Measurements from ENCODE around the gene ESYT1. TPM values are rescaled to one million over a fixed set of nuclear protein-coding genes. Genes with fewer than 3 reads are reported as not detected.

Gene ESYT1
- total and polyA plus RNA-seq, 2 experiments from 2014 or later, result 108 to 216 TPM

DNA sequence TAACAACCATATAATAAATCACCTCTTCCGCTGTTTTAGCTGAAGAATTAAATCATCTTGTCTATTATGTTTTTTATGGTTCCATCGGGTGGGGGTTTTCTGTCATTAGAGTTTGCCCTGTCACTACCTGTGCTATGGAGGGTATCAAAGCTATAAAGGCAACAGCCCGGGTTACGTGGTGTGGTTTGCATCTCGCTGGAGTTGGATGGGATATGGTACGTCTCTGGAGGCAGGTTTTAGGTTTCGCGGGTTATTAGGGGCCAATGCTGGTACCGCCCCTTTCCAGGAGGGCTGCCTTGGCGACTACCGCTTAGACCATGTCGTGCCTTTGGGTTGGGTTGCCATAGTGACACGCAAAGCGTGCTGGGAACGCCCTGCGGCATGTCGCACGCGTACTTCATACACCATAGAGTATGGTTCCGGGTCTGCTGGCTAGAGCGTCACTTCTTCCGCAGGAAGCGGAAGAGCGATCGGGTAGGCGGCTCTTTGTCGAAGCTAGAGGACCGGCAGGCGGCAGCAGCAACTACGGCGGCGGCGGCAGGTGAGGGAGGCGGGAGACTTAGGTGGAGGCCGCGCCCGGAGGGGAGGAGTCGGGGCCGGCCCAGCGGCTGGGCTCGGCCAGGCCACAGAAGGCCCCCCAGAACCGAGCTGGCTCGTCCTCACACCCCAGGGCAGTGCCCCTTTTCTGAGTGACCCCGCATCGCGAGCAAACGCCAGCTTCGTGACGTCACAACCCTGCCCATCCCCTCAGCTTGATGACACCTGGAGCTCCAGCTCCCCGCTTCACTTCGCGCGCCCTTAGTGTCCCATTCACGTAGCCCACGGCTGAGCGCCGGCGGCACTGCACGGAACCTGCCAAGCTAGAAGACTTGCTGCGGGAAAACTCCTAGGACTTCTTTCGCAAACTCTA is 10.0 kb upstream of the ESYT1 start, which contains the start of gene ZC3H10:
Gene ZC3H10 (plus strand): TSS at position 489 of the 910 bp plus-strand sequence. CDS start 2,297 bp downstream, outside the sequence.
- H4K20me1 ChIP-seq (ENCODE audit: insufficient read depth), result no peaks in the 10 kb centered on the region
- H3K9me2 ChIP-seq (ENCODE audit: insufficient read depth), result no peaks in the 10 kb centered on the region
- peak within 1 kb of the TSS; percentile 86 for H3K4me2 ChIP-seq (ENCODE audit: unreplicated experiment)
- 0 to 1% methylated on average over 57 to 61 of the region's 61 CpGs for WGBS, 2 experiments (ENCODE audit: low coverage in 1 of 2, low lambda C conversion rate in 2 of 2, missing lambda C conversion rate in 2 of 2)
- H3K9ac ChIP-seq, result peak within 1 kb of the TSS; percentile 99
- peaks cover 46% of the 10 kb centered on the region for H3F3A ChIP-seq (ENCODE audit: insufficient read depth)
- DNase-seq, result peak; percentile 100
- peaks cover 7% of the 10 kb centered on the region for H3K36me3 ChIP-seq (ENCODE audit: low read depth)
- H3K4me3 ChIP-seq, result peak within 1 kb of the TSS; percentile 98
- peaks cover 29% of the 10 kb centered on the region for H3K79me2 ChIP-seq (ENCODE audit: insufficient read depth)
- in situ Hi-C loops (cut with MboI), result no loop called here
- H3K4me1 ChIP-seq (ENCODE audit: insufficient read depth), result peaks cover 18% of the 10 kb centered on the region
- TF ChIP-seq EZH2phosphoT487 (IDR thresholded peaks at IDR 0.05; ENCODE audit: insufficient read depth, low read depth), result no peak
- TF ChIP-seq EZH2 (IDR thresholded peaks at IDR 0.05; ENCODE audit: insufficient read depth, poor library complexity, severe bottlenecking), result no peak
- H3K27ac ChIP-seq, result peak within 1 kb of the TSS; percentile 95
- H3K9me3 ChIP-seq (ENCODE audit: low read depth), result no peaks in the 10 kb centered on the region
- peak within 1 kb of the TSS; percentile 47 for H2AFZ ChIP-seq
- H3K27me3 ChIP-seq (replicated peaks; ENCODE audit: insufficient read depth), result no peaks in the 10 kb centered on the region

DNA sequence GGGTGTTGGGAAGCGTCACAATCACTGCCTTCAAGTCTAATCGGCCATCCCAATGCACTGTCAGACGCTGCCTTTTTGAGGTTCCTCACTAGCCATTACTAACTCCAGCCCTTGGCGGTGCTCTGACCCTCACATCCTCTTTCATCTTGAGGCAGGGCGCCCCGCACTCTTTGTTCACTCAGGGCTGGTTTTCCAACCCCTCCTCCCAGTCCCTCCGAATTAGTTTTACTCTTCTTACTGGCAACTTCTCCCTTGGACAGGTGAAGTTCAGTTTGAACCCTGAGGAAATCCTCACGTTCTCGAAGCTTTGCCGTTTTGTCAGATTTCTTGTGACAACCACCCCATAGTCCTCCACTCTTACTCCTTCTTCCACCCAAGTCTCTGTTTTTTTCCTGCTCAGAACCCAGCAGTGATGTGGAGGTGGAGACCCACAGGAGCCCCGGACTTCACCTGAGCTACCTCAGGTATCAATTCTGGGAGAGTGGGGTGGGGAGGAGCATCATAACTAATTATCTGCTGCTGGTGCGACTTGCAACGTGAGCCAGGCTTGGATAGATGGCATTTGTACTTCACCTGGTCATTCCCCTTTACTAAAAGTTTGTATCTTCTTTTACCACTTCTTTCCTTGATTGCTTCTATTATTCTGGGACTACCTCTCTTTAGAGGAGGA is 9.2 kb upstream of the ESYT1 start:
- Histone ChIP-seq H2AFZ (peak overlapping the region; percentile 47), H3K4me3 (peak overlapping the region; percentile 98), H3K9me3 (ENCODE audit: low read depth) (no peaks in the 10 kb centered on the region), H3K27me3 (replicated peaks; ENCODE audit: insufficient read depth) (no peaks in the 10 kb centered on the region), H3F3A (ENCODE audit: insufficient read depth) (peaks cover 39% of the 10 kb centered on the region), H3K27ac (peak overlapping the region; percentile 68), H3K4me1 (ENCODE audit: insufficient read depth) (peaks cover 18% of the 10 kb centered on the region), H3K9ac (peak overlapping the region; percentile 75), H3K79me2 (ENCODE audit: insufficient read depth) (peaks cover 29% of the 10 kb centered on the region), H4K20me1 (ENCODE audit: insufficient read depth) (no peaks in the 10 kb centered on the region), H3K4me2 (ENCODE audit: unreplicated experiment) (peak overlapping the region; percentile 83), H3K36me3 (ENCODE audit: low read depth) (no peaks in the 10 kb centered on the region; the same call in 1 of the 2 replicates), H3K9me2 (ENCODE audit: insufficient read depth) (no peaks in the 10 kb centered on the region)
- no peak for DNase-seq
- 1 to 2% methylated on average over 13 of the region's 13 CpGs for WGBS, 2 experiments (ENCODE audit: low coverage in 1 of 2, low lambda C conversion rate in 2 of 2, missing lambda C conversion rate in 2 of 2)
- in situ Hi-C loops (cut with MboI), result no loop called here
- TF ChIP-seq EZH2phosphoT487 (IDR thresholded peaks at IDR 0.05; ENCODE audit: insufficient read depth, low read depth), result no peak
- no peak for TF ChIP-seq EZH2 (IDR thresholded peaks at IDR 0.05; ENCODE audit: insufficient read depth, poor library complexity, severe bottlenecking)

DNA sequence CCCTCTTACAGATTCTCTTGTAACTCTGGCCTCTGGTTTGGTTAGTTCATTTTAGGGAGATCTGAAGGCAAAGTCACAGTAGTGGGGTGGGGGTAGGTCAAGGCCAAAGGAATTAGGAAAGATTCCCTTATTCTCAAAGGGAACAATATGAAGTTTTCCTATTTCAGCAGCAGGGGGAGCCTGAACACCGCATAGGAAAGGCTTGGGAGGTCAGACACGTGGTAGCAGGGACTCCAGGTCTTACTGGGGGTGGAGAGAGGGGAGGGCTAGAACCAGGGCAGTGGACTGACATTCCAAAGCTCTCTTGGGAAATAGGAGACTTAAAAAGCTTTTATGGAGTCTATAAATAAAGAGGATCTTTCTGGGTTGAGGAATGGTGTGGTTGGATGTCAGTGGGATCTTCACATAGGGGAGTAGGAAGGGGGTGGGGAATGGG is 8.7 kb upstream of the ESYT1 start:
- Histone ChIP-seq H3K4me2 (ENCODE audit: unreplicated experiment) (peak overlapping the region; percentile 83), H3K79me2 (ENCODE audit: insufficient read depth) (peaks cover 29% of the 10 kb centered on the region), H3K4me1 (ENCODE audit: insufficient read depth) (peaks cover 18% of the 10 kb centered on the region), H3K9me2 (ENCODE audit: insufficient read depth) (no peaks in the 10 kb centered on the region), H3K4me3 (peak overlapping the region; percentile 98), H3F3A (ENCODE audit: insufficient read depth) (peaks cover 37% of the 10 kb centered on the region), H3K36me3 (ENCODE audit: low read depth) (no peaks in the 10 kb centered on the region; the same call in 1 of the 2 replicates), H3K9me3 (ENCODE audit: low read depth) (no peaks in the 10 kb centered on the region), H4K20me1 (ENCODE audit: insufficient read depth) (no peaks in the 10 kb centered on the region), H3K9ac (peak overlapping the region; percentile 75), H2AFZ (peak overlapping the region; percentile 14; the same call in 1 of the 2 replicates), H3K27me3 (replicated peaks; ENCODE audit: insufficient read depth) (no peaks in the 10 kb centered on the region), H3K27ac (peak overlapping the region; percentile 68)
- in situ Hi-C loops (cut with MboI), result no loop called here
- 0 to 2% methylated on average over 2 of the region's 2 CpGs for WGBS, 2 experiments (ENCODE audit: low coverage in 1 of 2, low lambda C conversion rate in 2 of 2, missing lambda C conversion rate in 2 of 2)
- DNase-seq, result peak; percentile 93
- TF ChIP-seq EZH2phosphoT487 (IDR thresholded peaks at IDR 0.05; ENCODE audit: insufficient read depth, low read depth), result no peak
- TF ChIP-seq EZH2 (IDR thresholded peaks at IDR 0.05; ENCODE audit: insufficient read depth, poor library complexity, severe bottlenecking), result no peak

- TF ChIP-seq EZH2phosphoT487 (IDR thresholded peaks at IDR 0.05; ENCODE audit: insufficient read depth, low read depth), result no peak
- H3K9me2 ChIP-seq (ENCODE audit: insufficient read depth), result no peaks in the 10 kb centered on the region
- peak overlapping the region; percentile 75; the same call in 1 of the 2 replicates for H3K9ac ChIP-seq
- H3K36me3 ChIP-seq (ENCODE audit: low read depth), result no peaks in the 10 kb centered on the region; the same call in 1 of the 2 replicates
- H3K27ac ChIP-seq, result no peak overlapping the region
- WGBS, 2 experiments (ENCODE audit: low coverage in 1 of 2, low lambda C conversion rate in 2 of 2, missing lambda C conversion rate in 2 of 2), result 83% methylated on average over 16 to 17 of the region's 17 CpGs
- H3K27me3 ChIP-seq (replicated peaks; ENCODE audit: insufficient read depth), result no peaks in the 10 kb centered on the region
- H3K4me1 ChIP-seq (ENCODE audit: insufficient read depth), result peaks cover 14% of the 10 kb centered on the region
- H4K20me1 ChIP-seq (ENCODE audit: insufficient read depth), result no peaks in the 10 kb centered on the region
- H3F3A ChIP-seq (ENCODE audit: insufficient read depth), result peaks cover 37% of the 10 kb centered on the region
- no peak for DNase-seq
- no peak overlapping the region for H3K4me3 ChIP-seq
- no peak overlapping the region for H2AFZ ChIP-seq
- no peaks in the 10 kb centered on the region for H3K9me3 ChIP-seq (ENCODE audit: low read depth)
- H3K79me2 ChIP-seq (ENCODE audit: insufficient read depth), result peaks cover 36% of the 10 kb centered on the region
- no peak overlapping the region for H3K4me2 ChIP-seq (ENCODE audit: unreplicated experiment)
- in situ Hi-C loops (cut with MboI), result no loop called here
Measured at GRCh38 chr12:56120158-56120846, 7.8 kb upstream of the ESYT1 start.
